Measurements from ENCODE around the gene SGTA.

DNA sequence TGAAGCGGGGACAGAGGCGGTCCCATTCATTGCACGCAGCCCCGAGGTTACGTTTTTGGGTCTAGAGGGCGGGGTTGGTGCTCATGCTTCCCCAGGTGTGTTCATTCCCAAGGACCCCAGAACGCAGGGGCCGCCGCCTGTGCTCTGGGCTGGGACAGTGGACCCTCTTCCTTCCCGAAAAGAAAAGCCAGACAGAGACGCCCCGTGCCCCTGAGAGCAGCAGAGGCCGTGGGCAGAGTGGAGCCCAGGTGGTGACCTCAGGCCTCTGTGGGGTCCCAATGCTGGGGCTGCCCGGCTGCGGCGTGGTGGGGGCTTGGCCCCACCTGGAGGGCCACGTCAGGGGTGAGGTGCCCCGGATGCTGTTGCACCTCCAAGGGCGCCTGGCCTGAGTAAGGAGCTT, 15.4 kb downstream of the SGTA start:
- TF ChIP-seq CTCF (tag by site-specific recombination; IDR thresholded peaks at IDR 0.05) (no peak), ATF2 (tag by site-specific recombination; IDR thresholded peaks at IDR 0.05; ENCODE audit: low read depth) (no peak), ZNF274 (IDR thresholded peaks at IDR 0.05; ENCODE audit: low read length) (no peak), ZNF274 (tag by site-specific recombination; IDR thresholded peaks at IDR 0.05; ENCODE audit: borderline replicate concordance) (no peak), ZSCAN23 (tag by site-specific recombination; IDR thresholded peaks at IDR 0.05) (no peak), ZFHX2 (tag by site-specific recombination; conservative IDR thresholded peaks at IDR 0.05) (no peak), ZNF510 (tag by site-specific recombination; IDR thresholded peaks at IDR 0.05; ENCODE audit: insufficient replicate concordance) (no peak), ZFP69B (tag by site-specific recombination; IDR thresholded peaks at IDR 0.05) (no peak), ZNF350 (tag by site-specific recombination; IDR thresholded peaks at IDR 0.05) (no peak), ZNF677 (tag by site-specific recombination; IDR thresholded peaks at IDR 0.05) (no peak), ZFP37 (tag by site-specific recombination; IDR thresholded peaks at IDR 0.05) (no peak), ZNF558 (tag by site-specific recombination; IDR thresholded peaks at IDR 0.05) (no peak), ZNF571 (tag by site-specific recombination; IDR thresholded peaks at IDR 0.05) (no peak)
- TF ChIP-seq, protein P1, sequence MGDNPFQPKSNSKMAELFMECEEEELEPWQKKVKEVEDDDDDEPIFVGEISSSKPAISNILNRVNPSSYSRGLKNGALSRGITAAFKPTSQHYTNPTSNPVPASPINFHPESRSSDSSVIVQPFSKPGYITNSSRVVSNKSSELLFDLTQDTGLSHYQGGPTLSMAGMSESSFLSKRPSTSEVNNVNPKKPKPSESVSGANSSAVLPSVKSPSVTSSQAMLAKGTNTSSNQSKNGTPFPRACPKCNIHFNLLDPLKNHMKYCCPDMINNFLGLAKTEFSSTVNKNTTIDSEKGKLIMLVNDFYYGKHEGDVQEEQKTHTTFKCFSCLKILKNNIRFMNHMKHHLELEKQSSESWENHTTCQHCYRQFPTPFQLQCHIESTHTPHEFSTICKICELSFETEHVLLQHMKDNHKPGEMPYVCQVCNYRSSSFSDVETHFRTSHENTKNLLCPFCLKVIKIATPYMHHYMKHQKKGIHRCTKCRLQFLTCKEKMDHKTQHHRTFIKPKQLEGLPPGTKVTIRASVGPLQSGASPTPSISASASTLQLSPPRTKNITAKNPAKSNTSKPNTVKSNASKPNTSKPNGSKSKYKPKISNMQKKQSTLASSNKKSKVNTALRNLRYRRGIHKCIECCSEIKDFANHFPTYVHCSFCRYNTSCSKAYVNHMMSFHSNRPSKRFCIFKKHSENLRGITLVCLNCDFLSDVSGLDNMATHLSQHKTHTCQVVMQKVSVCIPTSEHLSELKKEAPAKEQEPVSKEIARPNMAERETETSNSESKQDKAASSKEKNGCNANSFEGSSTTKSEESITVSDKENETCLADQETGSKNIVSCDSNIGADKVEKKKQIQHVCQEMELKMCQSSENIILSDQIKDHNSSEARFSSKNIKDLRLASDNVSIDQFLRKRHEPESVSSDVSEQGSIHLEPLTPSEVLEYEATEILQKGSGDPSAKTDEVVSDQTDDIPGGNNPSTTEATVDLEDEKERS (tag by site-specific recombination; IDR thresholded peaks at IDR 0.05), result no peak
